Activated naive CD8-positive, alpha-beta T cell treated with anti-CD3 and anti-CD28 coated beads for 36 hours (primary cell): ENCODE results near the gene RNASE11. TPM values are rescaled to one million over a fixed set of nuclear protein-coding genes. Genes with fewer than 3 reads are reported as not detected.
"Not testable (repeated sequence)": the region's sequence is repeated elsewhere in the genome, so short reads cannot be mapped to it uniquely, and the experiment has no call there.

ENCODE experiments used
- DNase-seq: peaks from one replicate; pipeline ENCODE4 v3.0.0; 2021
- H3K27ac Mint-ChIP-seq: one replicate; pipeline ENCODE4 v1.8.0; 2022; ENCODE audit warnings: mild to moderate bottlenecking, moderate library complexity, mixed read lengths
- H3K27me3 Mint-ChIP-seq: one replicate; pipeline ENCODE4 v1.8.0; 2022; ENCODE audit warnings: mild to moderate bottlenecking, mixed read lengths
- H3K36me3 Mint-ChIP-seq: one replicate; pipeline ENCODE4 v1.8.0; 2021; ENCODE audit warnings: mild to moderate bottlenecking, mixed read lengths
- H3K4me1 Mint-ChIP-seq: one replicate; pipeline ENCODE4 v1.8.0; 2021; ENCODE audit warnings: mixed read lengths
- H3K4me3 Mint-ChIP-seq: one replicate; pipeline ENCODE4 v1.8.0; 2022; ENCODE audit warnings: mild to moderate bottlenecking, moderate library complexity, mixed read lengths
- H3K9me3 Mint-ChIP-seq: one replicate; pipeline ENCODE4 v1.8.0; 2022; ENCODE audit warnings: mixed read lengths
- total RNA-seq, 2 experiments: library from RNA; stranded (reverse); gene quantifications; one replicate each; pipeline ENCODE4 v1.2.3, GENCODE V29; 2021

The RNASE11 gene
- total RNA-seq, 2 experiments from 2014 or later, result not detected

DNA sequence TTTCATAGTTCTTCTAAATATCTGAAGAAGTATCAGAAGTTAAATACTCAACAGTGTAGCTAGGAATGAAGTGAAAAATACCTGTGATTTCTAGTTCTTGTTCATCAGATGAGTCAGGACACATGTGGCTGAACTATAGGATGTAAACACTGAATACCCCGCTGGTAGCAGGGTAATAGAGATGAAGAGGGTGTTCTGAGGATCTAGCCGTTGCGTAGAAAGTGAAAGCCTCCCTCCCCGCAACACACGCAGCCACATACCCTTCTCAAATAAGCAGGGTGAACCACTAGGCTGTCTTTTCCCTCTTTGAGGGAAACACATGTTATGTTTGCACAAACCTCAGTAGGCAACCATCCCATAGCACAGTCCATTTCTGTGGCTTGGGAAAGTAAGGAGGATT is 19.8 kb upstream of the RNASE11 start:
- no peak overlapping the region for H3K27ac Mint-ChIP-seq
- H3K36me3 Mint-ChIP-seq, result no peaks in the 10 kb centered on the region
- no peaks in the 10 kb centered on the region for H3K4me1 Mint-ChIP-seq
- no peak for DNase-seq
- no peak overlapping the region for H3K4me3 Mint-ChIP-seq
- no peaks in the 10 kb centered on the region for H3K27me3 Mint-ChIP-seq
- H3K9me3 Mint-ChIP-seq, result no peaks in the 10 kb centered on the region

DNA sequence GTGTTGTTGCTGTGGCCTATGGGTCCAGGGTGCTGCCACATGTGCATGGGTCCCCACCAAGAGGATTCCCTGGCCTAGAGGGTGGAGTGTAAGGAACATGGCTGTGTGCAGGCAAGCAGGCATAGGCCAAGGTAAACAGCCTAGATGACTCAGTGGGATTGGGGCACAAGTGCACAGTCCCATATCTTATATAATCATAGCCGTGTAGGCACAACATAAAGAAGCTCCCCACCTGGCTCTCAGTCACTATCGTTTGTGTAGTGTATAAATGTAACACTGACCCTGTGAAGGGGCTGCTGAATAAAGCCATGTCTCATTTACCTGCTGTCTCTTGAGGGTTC is 19.1 kb upstream of the RNASE11 start:
- DNase-seq, result no peak
- H3K36me3 Mint-ChIP-seq, result no peaks in the 10 kb centered on the region
- no peaks in the 10 kb centered on the region for H3K9me3 Mint-ChIP-seq
- no peak overlapping the region for H3K4me3 Mint-ChIP-seq
- H3K27ac Mint-ChIP-seq, result no peak overlapping the region
- no peaks in the 10 kb centered on the region for H3K4me1 Mint-ChIP-seq
- no peaks in the 10 kb centered on the region for H3K27me3 Mint-ChIP-seq

- Mint-ChIP-seq H3K9me3 (no peaks in the 10 kb centered on the region), H3K4me1 (no peaks in the 10 kb centered on the region), H3K27ac (no peak overlapping the region), H3K4me3 (no peak overlapping the region), H3K27me3 (no peaks in the 10 kb centered on the region), H3K36me3 (no peaks in the 10 kb centered on the region)
- DNase-seq, result no peak
Measured at GRCh38 chr14:20606190-20606901, 18.5 kb upstream of the RNASE11 start.

DNA sequence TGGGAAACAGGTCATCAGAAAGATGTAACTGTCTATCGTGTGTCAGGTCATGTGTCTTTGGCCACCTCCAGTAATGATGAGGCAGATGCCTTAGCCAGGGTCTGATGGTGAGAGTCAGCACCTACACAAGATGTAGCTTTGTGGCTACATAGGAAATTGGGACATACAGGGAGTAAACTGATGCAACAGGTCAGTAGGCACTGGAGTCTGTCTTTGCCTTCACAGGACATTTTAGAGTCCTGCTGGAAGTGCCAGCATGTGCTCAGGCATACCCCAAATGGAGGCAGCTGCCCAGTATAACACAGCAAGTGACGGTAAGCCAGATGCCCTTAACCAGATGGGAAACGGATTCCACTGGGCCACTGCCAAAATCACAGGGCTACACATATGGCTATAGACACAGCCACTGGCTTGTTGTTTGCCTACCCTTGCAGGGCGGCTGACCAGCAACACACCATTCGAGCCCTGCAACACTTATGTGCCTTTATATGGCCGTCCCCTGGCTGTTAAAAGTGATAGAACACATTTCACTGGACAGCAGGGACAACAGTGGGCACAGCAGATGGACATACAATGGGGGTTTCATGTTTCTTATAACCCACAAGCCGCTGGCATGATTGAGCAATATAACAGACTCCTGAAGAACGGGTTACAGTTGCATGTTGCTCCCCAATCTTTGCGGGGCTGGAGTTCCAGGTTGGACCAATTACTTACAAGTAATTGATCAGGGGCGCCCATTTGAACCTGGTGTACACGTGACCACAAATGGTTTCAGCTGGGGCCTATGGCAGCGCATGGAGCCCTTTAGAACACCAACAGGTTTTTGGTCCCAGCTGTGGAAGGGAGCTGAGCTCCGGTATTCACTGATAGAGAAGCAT is 16.3 kb upstream of the RNASE11 start:
- H3K4me3 Mint-ChIP-seq, result no peak overlapping the region
- no peaks in the 10 kb centered on the region for H3K9me3 Mint-ChIP-seq
- no peak for DNase-seq
- H3K27ac Mint-ChIP-seq, result no peak overlapping the region
- no peaks in the 10 kb centered on the region for H3K27me3 Mint-ChIP-seq
- no peaks in the 10 kb centered on the region for H3K4me1 Mint-ChIP-seq
- no peaks in the 10 kb centered on the region for H3K36me3 Mint-ChIP-seq

DNA sequence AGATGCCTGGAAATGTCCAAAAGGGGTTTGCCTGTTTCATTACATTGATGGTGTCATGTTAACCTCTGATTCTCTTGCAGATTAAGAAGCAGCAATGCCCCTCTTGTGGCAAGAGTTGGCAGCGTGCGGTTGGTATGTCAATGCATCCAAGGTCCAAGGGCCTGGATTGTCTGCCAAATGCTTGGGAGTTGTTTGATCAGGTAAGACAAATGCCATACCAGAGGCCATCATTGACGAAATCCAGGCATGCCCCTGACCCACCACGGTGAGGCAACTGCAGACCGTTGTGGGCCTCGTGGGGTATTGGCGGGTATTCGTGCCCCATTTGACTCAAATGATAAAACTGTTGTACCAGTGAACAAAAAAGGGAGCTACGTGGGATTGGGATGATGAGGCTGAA is 14.8 kb upstream of the RNASE11 start:
- Mint-ChIP-seq H3K9me3 (no peaks in the 10 kb centered on the region), H3K27ac (no peak overlapping the region), H3K27me3 (no peaks in the 10 kb centered on the region), H3K4me1 (no peaks in the 10 kb centered on the region), H3K4me3 (no peak overlapping the region), H3K36me3 (no peaks in the 10 kb centered on the region)
- no peak for DNase-seq

- Mint-ChIP-seq H3K9me3 (no peaks in the 10 kb centered on the region), H3K36me3 (no peaks in the 10 kb centered on the region)
Measured at GRCh38 chr14:20601522-20601921, 13.7 kb upstream of the RNASE11 start.

DNA sequence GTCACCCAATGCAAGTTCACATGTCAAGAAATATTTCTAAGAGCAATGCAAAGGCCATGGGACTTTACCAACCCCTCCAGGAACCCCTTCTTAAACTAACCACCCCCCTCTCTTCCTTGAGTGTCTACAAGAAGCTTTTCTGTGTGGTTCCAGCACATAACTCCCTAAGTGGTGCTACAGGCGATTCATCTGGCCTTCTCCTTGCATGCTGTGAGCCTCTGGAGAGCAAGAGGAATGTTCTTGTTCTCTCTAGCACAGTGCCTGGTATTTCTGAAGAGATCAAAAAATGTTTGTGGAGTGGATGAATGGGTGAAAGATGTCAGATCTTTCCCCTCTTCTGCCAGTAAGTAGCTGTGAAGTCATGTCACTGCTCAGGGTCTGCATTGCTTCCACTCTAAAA is 9.3 kb upstream of the RNASE11 start:
- Mint-ChIP-seq H3K27me3 (no peaks in the 10 kb centered on the region), H3K27ac (no peak overlapping the region), H3K4me3 (no peak overlapping the region), H3K4me1 (peaks cover 4% of the 10 kb centered on the region), H3K36me3 (no peaks in the 10 kb centered on the region), H3K9me3 (no peaks in the 10 kb centered on the region)
- DNase-seq, result no peak

More at GRCh38 chr14:20601522-20601921, 13.7 kb upstream of the RNASE11 start:
- H3K27ac Mint-ChIP-seq, result no peak overlapping the region
- DNase-seq, result no peak
- H3K4me1 Mint-ChIP-seq, result no peaks in the 10 kb centered on the region
- H3K4me3 Mint-ChIP-seq, result no peak overlapping the region
- no peaks in the 10 kb centered on the region for H3K27me3 Mint-ChIP-seq

DNA sequence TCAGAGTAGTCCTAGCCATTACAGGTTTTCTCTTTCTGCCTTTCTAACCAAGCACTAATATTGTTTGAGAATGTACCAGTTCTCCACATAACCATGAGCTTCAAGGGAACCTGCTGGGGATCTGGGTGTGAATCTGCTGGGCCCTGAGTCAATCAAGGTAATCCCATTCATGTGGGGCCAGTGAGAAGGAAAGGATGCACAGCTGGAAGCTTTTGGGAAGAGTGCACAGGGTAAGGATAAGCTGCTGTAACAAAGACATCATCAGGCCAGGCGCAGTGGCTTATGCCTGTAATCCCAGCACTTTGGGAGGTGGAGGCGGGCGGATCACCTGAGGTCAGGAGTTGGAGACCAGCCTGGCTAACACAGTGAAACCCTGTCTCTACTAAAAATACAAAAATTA is 7.9 kb upstream of the RNASE11 start:
- not testable (repeated sequence) for H3K27ac Mint-ChIP-seq, H3K9me3 Mint-ChIP-seq, H3K4me1 Mint-ChIP-seq, H3K36me3 Mint-ChIP-seq, H3K27me3 Mint-ChIP-seq, H3K4me3 Mint-ChIP-seq, DNase-seq

- Mint-ChIP-seq H3K36me3 (no peaks in the 10 kb centered on the region), H3K4me3 (no peak overlapping the region), H3K4me1 (peaks cover 4% of the 10 kb centered on the region), H3K9me3 (no peaks in the 10 kb centered on the region), H3K27ac (no peak overlapping the region), H3K27me3 (peaks cover 12% of the 10 kb centered on the region)
- DNase-seq, result no peak
Measured at GRCh38 chr14:20592574-20592973, 4.8 kb upstream of the RNASE11 start.

GRCh38 chr14:20591235-20591634 is 3.4 kb upstream of the RNASE11 start, which contains the start of gene RNASE12:
TSS of gene RNASE12 (minus strand) at chr14:20591376. CDS start at chr14:20590723, 653 bp downstream.
- Mint-ChIP-seq H3K4me1 (peaks cover 4% of the 10 kb centered on the region), H3K4me3 (no peak within 1 kb of the TSS), H3K27ac (no peak within 1 kb of the TSS), H3K36me3 (no peaks in the 10 kb centered on the region), H3K9me3 (no peaks in the 10 kb centered on the region), H3K27me3 (peaks cover 12% of the 10 kb centered on the region)
- DNase-seq, result no peak

GRCh38 chr14:20583908-20584307 is 3.9 kb downstream of the RNASE11 start:
- no peak overlapping the region for H3K4me3 Mint-ChIP-seq
- no peaks in the 10 kb centered on the region for H3K4me1 Mint-ChIP-seq
- H3K9me3 Mint-ChIP-seq, result peaks cover 1% of the 10 kb centered on the region
- no peak overlapping the region for H3K27ac Mint-ChIP-seq
- H3K36me3 Mint-ChIP-seq, result no peaks in the 10 kb centered on the region
- no peak for DNase-seq
- peaks cover 3% of the 10 kb centered on the region for H3K27me3 Mint-ChIP-seq

- Mint-ChIP-seq H3K27ac (no peak overlapping the region), H3K4me1 (no peaks in the 10 kb centered on the region), H3K4me3 (no peak overlapping the region), H3K36me3 (no peaks in the 10 kb centered on the region), H3K9me3 (peaks cover 1% of the 10 kb centered on the region), H3K27me3 (peaks cover 3% of the 10 kb centered on the region)
- DNase-seq, result no peak
Measured at GRCh38 chr14:20583142-20583541, 4.7 kb downstream of the RNASE11 start.

- Mint-ChIP-seq H3K36me3 (no peaks in the 10 kb centered on the region), H3K9me3 (no peaks in the 10 kb centered on the region), H3K4me3 (no peak overlapping the region), H3K4me1 (no peaks in the 10 kb centered on the region), H3K27ac (no peak overlapping the region), H3K27me3 (no peaks in the 10 kb centered on the region)
- no peak for DNase-seq
Measured at GRCh38 chr14:20580242-20580641, 7.6 kb downstream of the RNASE11 start.

DNA sequence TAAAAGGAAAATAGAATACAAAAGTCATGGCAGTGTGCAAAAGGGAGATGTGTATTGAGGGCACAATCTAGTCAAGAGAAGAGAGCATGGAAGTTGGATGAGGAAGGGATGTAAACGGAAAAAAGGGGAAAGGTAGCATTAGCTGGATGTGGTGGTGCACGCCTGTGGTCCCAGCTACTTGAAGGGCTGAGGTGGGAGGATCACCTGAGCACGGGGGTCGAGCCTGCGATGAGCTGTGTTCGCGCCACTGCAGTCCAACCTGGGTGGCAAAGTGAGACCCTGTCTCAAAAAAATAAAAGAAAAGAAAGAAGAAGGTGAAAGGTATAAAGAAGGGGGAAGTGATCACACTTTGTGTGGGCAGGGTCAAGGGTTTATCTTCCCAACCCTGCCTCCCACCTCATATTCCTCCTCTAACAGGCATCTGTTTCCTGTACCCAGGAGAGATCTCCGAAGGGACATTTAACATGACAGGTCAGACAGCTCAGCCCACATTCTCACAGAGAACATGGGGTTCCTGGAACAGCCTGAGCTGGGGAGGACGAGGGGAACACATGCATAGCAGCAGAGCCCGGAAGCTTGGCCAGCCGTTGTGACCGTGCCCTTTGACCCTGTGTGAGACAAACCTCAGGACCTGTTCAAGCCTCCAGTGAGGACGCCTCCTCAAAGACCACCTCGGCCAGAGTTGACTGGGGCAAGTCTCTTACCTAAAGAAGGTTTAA is 8.9 kb downstream of the RNASE11 start:
- Mint-ChIP-seq H3K4me1 (no peaks in the 10 kb centered on the region), H3K36me3 (no peaks in the 10 kb centered on the region), H3K4me3 (no peak overlapping the region), H3K9me3 (no peaks in the 10 kb centered on the region), H3K27ac (no peak overlapping the region), H3K27me3 (no peaks in the 10 kb centered on the region)
- DNase-seq, result no peak

DNA sequence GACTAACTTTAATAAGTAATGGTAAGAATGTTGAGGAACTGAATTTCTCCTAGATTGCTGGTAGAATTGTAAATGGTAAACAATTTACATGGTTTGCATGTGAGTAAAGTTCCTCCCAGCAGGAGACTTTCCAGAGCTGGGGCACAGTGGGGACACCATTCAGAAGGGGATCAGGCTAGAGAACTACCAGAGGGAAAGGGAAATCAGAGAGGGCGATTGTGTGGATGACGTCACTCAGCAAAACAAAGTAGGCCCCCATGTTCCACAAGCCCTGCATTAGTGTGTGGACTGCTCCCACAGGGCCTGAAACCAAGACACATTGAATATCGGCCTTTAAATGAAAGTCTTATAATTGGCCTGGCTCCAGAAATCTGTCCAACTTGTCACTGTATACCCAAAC is 9.5 kb downstream of the RNASE11 start:
- Mint-ChIP-seq H3K27me3 (no peaks in the 10 kb centered on the region), H3K4me1 (no peaks in the 10 kb centered on the region), H3K9me3 (no peaks in the 10 kb centered on the region), H3K27ac (no peak overlapping the region), H3K4me3 (no peak overlapping the region), H3K36me3 (no peaks in the 10 kb centered on the region)
- no peak for DNase-seq
